OCI-LY1 (cell line): Measurements from ENCODE around the gene NPSR1.

Source experiments
- EZH2 ChIP-seq: fragments of 200-600 bp; sonication (generic), shearing (Covaris generic); IDR thresholded peaks from 2 replicates; pipeline ENCODE4 v1.8.0; 2017; ENCODE audit warnings: borderline replicate concordance, mixed run types, mild to moderate bottlenecking, antibody characterized with exemption, low read length, moderate library complexity, mixed read lengths
- TF ChIP-seq, protein P1 (sequence below): fragments of 200-600 bp; sonication (generic), shearing (Covaris generic); IDR thresholded peaks from 2 replicates; pipeline ENCODE4 v1.5.1; 2017; ENCODE audit warnings: mild to moderate bottlenecking, antibody characterized with exemption, low read length, moderate library complexity, mixed read lengths

GRCh38 chr7:34756025-34756437 lies 98.0 kb downstream of the NPSR1 start:
- TF ChIP-seq, protein P1, sequence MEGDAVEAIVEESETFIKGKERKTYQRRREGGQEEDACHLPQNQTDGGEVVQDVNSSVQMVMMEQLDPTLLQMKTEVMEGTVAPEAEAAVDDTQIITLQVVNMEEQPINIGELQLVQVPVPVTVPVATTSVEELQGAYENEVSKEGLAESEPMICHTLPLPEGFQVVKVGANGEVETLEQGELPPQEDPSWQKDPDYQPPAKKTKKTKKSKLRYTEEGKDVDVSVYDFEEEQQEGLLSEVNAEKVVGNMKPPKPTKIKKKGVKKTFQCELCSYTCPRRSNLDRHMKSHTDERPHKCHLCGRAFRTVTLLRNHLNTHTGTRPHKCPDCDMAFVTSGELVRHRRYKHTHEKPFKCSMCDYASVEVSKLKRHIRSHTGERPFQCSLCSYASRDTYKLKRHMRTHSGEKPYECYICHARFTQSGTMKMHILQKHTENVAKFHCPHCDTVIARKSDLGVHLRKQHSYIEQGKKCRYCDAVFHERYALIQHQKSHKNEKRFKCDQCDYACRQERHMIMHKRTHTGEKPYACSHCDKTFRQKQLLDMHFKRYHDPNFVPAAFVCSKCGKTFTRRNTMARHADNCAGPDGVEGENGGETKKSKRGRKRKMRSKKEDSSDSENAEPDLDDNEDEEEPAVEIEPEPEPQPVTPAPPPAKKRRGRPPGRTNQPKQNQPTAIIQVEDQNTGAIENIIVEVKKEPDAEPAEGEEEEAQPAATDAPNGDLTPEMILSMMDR: no peak
- no peak for TF ChIP-seq EZH2
